Smooth muscle cell (in vitro differentiated cells): ENCODE data around the gene EIF3D. TPM values are rescaled to one million over a fixed set of nuclear protein-coding genes. Genes with fewer than 3 reads are reported as not detected.

ENCODE experiments used
- DNase-seq: peaks from one replicate; lab custom pipeline; 2025; ENCODE audit not compliant: unreplicated experiment; lab: John Stamatoyannopoulos, UW
- H2AFZ ChIP-seq: fragments of 200-600 bp; sonication (generic); 2 replicates; pipeline ENCODE4 v1.6.0; 2016; ENCODE audit warnings: antibody characterized with exemption, low read depth, mild to moderate bottlenecking
- H3F3A ChIP-seq: fragments of 200-600 bp; sonication (generic); 2 replicates; pipeline ENCODE4 v1.6.0; 2017; ENCODE audit warnings: antibody characterized with exemption, low read depth
- H3K27ac ChIP-seq: fragments of 200-600 bp; sonication (generic); 2 replicates; pipeline ENCODE4 v1.5.1; 2016; ENCODE audit warnings: low read depth, mild to moderate bottlenecking
- H3K27me3 ChIP-seq: fragments of 200-600 bp; sonication (generic); 2 replicates; pipeline ENCODE4 v1.6.1; 2016; ENCODE audit warnings: low read depth, mild to moderate bottlenecking
- H3K36me3 ChIP-seq: fragments of 200-600 bp; sonication (generic); 2 replicates; pipeline ENCODE4 v1.5.1; 2016; ENCODE audit warnings: low read depth
- H3K4me1 ChIP-seq: fragments of 200-600 bp; sonication (generic); 2 replicates; pipeline ENCODE4 v1.5.1; 2016; ENCODE audit warnings: low read depth
- H3K4me2 ChIP-seq: fragments of 200-600 bp; sonication (generic); 2 replicates; pipeline ENCODE4 v1.6.0; 2016; ENCODE audit warnings: mild to moderate bottlenecking
- H3K4me3 ChIP-seq: fragments of 200-600 bp; sonication (generic); 2 replicates; pipeline ENCODE4 v1.5.1; 2016; ENCODE audit warnings: mild to moderate bottlenecking
- H3K79me2 ChIP-seq: fragments of 200-600 bp; sonication (generic); 2 replicates; pipeline ENCODE4 v1.6.0; 2016; ENCODE audit warnings: low read depth, mild to moderate bottlenecking
- H3K9ac ChIP-seq: fragments of 200-600 bp; sonication (generic); 2 replicates; pipeline ENCODE4 v1.6.0; 2016; ENCODE audit warnings: low read depth
- H3K9me3 ChIP-seq: fragments of 200-600 bp; sonication (generic); replicated peaks from 2 replicates; pipeline ENCODE4 v1.5.1; 2016; ENCODE audit warnings: low read depth
- H4K20me1 ChIP-seq: fragments of 200-600 bp; sonication (generic); 2 replicates; pipeline ENCODE4 v1.6.0; 2016; ENCODE audit warnings: low read depth
- CTCF ChIP-seq: fragments of 200-600 bp; sonication (generic); IDR thresholded peaks from 2 replicates; pipeline ENCODE4 v1.5.1; 2017; ENCODE audit warnings: borderline replicate concordance, mild to moderate bottlenecking, antibody characterized with exemption; ENCODE audit not compliant: insufficient read depth, poor library complexity, severe bottlenecking
- WGBS: methylation state at CpG from one replicate; pipeline ENCODE4 v1.1.7; 2016; ENCODE audit warnings: low lambda C conversion rate; 5-methylcytosine and 5-hydroxymethylcytosine counted together
- polyA plus RNA-seq: library from polyadenylated mRNA; unstranded; fragments of >200 nt; fragmentation: Nextera tagmentation; extraction: Ambion mirVana; gene quantifications from 2 replicates; pipeline ENCODE4 v1.2.1, GENCODE V29; 2016
- total RNA-seq: library from RNA; depleted of rRNA; stranded (reverse); fragments of >200 nt; gene quantifications from 2 replicates; pipeline ENCODE4 v1.2.3, GENCODE V29; 2014

EIF3D gene
- total and polyA plus RNA-seq, 2 experiments from 2014 or later = 82.7 to 258 TPM

- H3K27ac ChIP-seq = peak overlapping the region; percentile 77
- H3K36me3 ChIP-seq = no peaks in the 10 kb centered on the region
- peaks cover 22% of the 10 kb centered on the region for H3F3A ChIP-seq
- H3K4me1 ChIP-seq = peaks cover 7% of the 10 kb centered on the region
- peaks cover 6% of the 10 kb centered on the region for H3K79me2 ChIP-seq
- DNase-seq = peak; percentile 53
- no peaks in the 10 kb centered on the region for H3K9me3 ChIP-seq
- WGBS = 46% methylated on average over 14 of the region's 14 CpGs
- no peak overlapping the region for H2AFZ ChIP-seq
- no peaks in the 10 kb centered on the region for H4K20me1 ChIP-seq
- peak; percentile 97 for TF ChIP-seq CTCF
- H3K27me3 ChIP-seq = no peaks in the 10 kb centered on the region
- H3K4me2 ChIP-seq = peak overlapping the region; percentile 71
- H3K9ac ChIP-seq = peak overlapping the region; percentile 14
- no peak overlapping the region for H3K4me3 ChIP-seq
Measured at GRCh38 chr22:36470162-36470993, 58.6 kb downstream of the EIF3D start.

DNA sequence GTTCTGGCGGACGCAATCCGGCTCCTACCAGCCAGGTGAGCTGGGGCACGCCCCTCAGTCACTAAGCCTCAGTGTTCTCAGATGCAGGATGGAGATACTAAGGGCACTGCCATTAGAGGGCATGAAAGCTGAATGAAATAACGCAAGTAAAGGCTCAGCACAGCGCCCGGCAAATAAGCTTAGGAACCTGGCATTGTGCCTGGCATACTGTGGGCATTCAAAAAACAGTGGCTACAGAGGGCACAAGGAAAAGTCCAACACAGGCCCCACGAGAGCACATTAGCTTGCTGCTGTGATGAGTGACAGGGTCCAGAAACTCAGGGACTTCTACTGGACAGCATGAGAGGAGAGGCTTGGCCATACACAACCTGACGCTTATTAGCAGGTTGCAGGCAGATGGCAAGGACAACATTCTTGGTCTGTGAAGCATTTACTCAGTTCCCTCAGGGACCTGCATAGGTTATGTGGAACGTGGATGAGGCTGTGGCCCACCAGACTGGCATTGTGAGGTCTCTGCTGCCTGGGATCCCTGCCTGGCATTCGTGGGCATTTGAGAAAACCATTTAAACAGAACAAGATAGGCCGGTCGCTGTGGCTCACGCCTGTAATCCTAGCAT is 59.8 kb downstream of the EIF3D start:
- Histone ChIP-seq H3K27me3 (no peaks in the 10 kb centered on the region), H3K4me2 (no peak overlapping the region), H3K27ac (peak overlapping the region; percentile 76), H4K20me1 (no peaks in the 10 kb centered on the region), H3K9ac (no peak overlapping the region), H3F3A (peaks cover 22% of the 10 kb centered on the region), H2AFZ (no peak overlapping the region), H3K4me3 (no peak overlapping the region), H3K9me3 (no peaks in the 10 kb centered on the region), H3K79me2 (peaks cover 6% of the 10 kb centered on the region), H3K4me1 (peaks cover 7% of the 10 kb centered on the region), H3K36me3 (no peaks in the 10 kb centered on the region)
- 86% methylated on average over 14 of the region's 14 CpGs for WGBS
- TF ChIP-seq CTCF = no peak
- no peak for DNase-seq

GRCh38 chr22:36467946-36468345 is 61.0 kb downstream of the EIF3D start:
- Histone ChIP-seq H3K4me3 (no peak overlapping the region), H3K9me3 (no peaks in the 10 kb centered on the region), H3F3A (peaks cover 22% of the 10 kb centered on the region), H3K9ac (peak overlapping the region; percentile 63), H3K4me1 (peaks cover 7% of the 10 kb centered on the region), H2AFZ (no peak overlapping the region), H4K20me1 (no peaks in the 10 kb centered on the region), H3K27me3 (no peaks in the 10 kb centered on the region), H3K36me3 (no peaks in the 10 kb centered on the region), H3K27ac (peak overlapping the region; percentile 94), H3K79me2 (peaks cover 6% of the 10 kb centered on the region), H3K4me2 (peak overlapping the region; percentile 79)
- WGBS = 7% methylated on average over 7 of the region's 7 CpGs
- no peak for TF ChIP-seq CTCF
- peak; percentile 46 for DNase-seq
